ENCODE data around the gene SMAGP.

Gene SMAGP

DNA sequence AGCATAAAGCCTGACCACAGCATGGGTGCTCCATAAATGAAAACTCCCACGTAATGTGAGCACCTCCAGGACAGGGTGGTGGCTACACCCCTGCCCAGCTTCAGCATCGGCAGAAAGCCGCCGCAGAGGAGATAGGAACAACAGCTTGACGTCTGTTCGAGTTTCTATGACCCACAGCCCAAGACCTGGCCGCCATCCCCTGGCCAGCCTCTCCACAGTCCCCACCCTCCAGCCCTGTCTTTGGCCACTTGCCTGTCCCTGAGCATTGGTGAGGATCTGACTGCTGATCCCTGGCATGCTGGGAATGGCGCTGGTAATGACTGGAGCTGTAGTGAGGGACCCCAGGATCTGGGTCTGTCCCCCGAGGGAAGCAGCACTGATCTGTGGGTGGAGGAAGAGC is 73.7 kb downstream of the SMAGP start:
- no peak for DNase-seq (ENCODE audit: low read depth)

DNA sequence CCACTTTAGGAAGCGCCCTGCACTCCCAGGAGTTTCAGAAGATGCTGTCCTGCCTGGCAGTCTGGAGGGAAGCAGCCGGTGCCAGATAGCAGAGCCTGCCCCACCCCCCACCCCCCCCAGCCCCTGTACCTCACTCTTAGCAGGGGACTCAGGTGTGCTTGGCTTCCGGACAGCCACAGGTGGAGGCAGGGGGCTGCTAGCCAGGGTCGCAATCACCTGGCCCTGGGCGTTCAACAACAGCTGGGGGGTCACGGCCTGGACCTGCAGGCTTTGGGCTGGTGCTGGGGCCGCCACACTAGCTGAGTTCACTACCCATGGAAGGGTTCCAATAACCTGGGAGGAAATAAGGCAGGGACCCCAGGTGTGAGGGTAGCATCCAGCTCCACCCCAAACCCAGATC is 74.4 kb downstream of the SMAGP start:
- DNase-seq (ENCODE audit: low read depth), result no peak

All from activated gamma-delta T cell treated with anti-CD3 and anti-CD28 coated beads, Interleukin-2, amount 50 U/mL, for 16 hours (primary cell).